GM19468 (cell line): ENCODE measurements around the gene VCX3A.
"Not testable (repeated sequence)": the region's sequence is repeated elsewhere in the genome, so short reads cannot be mapped to it uniquely, and the experiment has no call there.

ENCODE experiments used
- ATAC-seq: cut with Tn5 transposase; IDR thresholded peaks from one replicate; pipeline ENCODE4 v1.9.1; 2021; ENCODE audit warnings: mild to moderate bottlenecking, moderate library complexity, moderate number of reproducible peaks; ENCODE audit not compliant: unreplicated experiment; ENCODE audit errors: extremely low read depth

VCX3A gene

GRCh38 chrX:6535018-6535417 is at the start of gene VCX3A:
Gene VCX3A (minus strand): TSS chrX:6535118. CDS start chrX:6534497, 621 bp downstream.
- not testable (repeated sequence) for ATAC-seq

DNA sequence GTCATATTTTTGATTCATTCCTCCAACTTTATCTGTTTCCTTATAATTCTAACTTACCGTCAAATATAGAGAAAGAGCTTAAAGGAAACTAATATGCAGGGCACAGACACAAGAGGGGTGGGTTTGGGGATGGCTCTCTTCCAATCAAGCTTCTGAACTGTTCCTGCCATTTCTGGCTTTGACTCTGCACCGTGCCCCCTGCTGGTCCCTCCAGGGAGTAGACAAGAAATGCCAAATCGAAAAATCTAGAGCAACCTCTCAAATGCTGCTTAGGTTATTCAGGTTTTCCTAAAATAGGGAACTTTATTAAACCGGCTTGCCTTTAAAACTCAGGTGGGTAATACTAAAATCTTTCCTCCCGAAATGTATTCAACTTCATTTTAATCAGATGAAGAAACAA is 39.8 kb upstream of the VCX3A start:
- ATAC-seq = no peak

- no peak for ATAC-seq
Measured at GRCh38 chrX:6568031-6568430, 33.1 kb upstream of the VCX3A start.

DNA sequence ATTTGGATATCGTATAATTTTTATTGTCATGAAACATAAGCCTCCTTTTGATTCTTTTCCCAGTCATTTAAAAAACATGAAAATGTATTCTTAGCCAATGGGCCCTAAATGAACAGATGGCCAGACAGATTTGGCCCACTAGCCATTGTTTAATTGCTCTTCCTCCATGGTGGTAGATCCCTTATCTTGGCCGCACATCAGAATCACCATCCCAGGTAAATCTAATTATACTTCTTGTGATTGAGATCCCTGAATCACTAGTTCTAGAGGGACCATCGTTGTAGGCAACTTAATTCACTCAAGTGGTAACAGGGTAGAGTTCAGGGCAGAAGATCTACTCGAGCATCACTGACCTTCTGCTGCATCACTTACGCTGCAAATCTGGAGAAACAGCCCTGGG is 24.1 kb upstream of the VCX3A start:
- no peak for ATAC-seq

- no peak for ATAC-seq
Measured at GRCh38 chrX:6557690-6558089, 22.8 kb upstream of the VCX3A start.

- no peak for ATAC-seq
Measured at GRCh38 chrX:6550999-6551398, 16.1 kb upstream of the VCX3A start.

- no peak for ATAC-seq
Measured at GRCh38 chrX:6545712-6546111, 10.8 kb upstream of the VCX3A start.

DNA sequence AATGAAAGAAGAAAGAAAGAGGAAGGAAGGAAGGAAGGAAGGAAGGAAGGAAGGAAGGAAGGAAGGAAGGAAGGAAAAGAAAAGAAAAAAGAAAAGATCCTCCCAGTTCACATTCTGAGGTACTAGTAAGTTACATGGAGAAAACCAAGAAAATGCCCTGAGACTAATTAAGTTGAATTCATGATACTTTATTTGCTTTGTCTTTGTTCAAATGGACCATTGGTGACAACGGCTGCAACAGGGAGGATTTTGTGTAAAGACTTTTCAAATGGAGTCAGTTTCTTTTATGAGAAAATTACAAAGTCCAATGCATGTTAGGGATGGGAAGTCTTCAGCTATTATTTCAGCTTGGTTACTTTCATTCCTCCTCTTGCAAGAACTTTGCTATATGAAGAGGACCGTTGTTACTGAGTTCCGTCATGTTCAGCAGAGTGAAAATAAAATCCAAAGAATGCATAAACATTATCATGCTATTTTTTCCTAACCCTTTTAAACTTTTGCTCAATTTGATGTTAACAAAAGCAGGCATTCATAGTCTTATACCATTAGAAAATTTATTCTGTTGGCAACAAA is 8.3 kb downstream of the VCX3A start:
- no peak for ATAC-seq

DNA sequence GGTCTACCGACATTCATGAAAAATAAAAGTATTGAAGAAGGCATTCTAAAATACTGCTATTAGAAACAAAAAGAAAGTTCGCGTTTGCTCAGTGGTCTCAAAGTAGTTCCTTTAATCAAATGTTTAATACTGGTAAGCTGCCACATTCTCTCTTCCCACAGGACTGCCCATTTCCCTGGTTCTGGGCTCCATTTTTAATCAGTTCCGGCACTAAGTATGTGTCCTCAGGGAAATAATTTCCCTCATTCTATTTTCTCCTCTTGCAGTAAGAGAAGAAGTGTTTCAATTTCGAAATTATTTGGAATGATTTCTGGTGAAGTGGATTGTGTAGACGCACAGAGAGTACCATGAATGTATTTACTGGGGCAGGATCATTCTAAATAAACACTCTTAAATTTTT is 17.5 kb downstream of the VCX3A start:
- no peak for ATAC-seq

DNA sequence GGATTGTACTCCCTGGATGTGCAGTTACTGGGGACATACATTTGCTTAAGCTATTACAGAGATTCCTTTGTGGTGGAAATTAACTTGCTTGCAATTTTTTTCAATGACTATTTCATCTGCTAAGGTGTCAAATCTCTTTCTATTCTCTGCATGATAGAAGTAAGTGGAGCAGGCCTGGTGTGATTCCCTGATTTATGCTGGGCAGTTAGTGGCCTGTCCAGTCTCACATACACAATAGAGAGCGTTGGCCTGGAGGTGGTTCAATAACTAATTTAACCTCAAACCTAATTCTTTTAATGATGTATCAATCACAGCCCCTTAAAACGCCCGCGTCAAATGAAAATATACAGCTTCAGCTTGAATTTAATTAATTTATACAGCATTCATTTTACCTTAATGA is 28.5 kb downstream of the VCX3A start:
- no peak for ATAC-seq

DNA sequence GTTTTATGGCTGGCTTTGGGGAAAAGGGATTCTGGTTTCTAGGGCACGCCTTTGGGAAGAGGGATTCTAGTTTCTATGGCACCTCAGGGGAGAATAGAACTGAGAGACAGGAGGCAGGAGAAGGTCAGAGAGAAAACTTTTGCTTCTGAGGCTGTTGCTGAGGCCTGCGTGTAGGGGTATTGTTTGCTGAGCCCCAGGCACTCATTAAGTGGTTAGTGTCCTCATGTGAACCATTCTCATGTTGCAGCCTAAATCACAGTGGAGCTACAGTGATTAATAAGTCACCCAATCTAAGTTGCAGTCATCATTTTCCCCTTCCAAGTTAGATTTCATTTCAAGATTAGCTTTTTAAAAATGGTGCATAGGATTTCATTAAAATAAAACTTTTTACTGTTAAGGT is 29.0 kb downstream of the VCX3A start:
- ATAC-seq = no peak

DNA sequence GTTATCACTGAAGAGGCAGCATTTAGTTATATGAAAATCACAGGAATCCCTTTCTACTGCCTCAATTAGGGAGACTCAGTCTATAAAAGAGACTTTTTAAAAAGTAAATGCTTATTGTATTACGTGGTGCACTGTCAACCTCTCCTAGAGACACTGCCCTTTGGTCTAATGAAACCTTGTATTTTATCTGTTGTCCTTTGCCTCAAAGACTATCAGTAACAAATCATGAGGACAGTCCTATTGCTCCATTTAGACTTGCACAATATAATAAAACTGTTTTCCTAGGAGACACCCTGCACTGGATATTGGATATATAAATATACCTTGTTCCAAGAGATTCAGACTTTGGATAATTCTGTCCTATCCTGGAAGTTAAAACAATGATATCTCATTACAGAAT is 34.2 kb downstream of the VCX3A start:
- ATAC-seq = no peak

DNA sequence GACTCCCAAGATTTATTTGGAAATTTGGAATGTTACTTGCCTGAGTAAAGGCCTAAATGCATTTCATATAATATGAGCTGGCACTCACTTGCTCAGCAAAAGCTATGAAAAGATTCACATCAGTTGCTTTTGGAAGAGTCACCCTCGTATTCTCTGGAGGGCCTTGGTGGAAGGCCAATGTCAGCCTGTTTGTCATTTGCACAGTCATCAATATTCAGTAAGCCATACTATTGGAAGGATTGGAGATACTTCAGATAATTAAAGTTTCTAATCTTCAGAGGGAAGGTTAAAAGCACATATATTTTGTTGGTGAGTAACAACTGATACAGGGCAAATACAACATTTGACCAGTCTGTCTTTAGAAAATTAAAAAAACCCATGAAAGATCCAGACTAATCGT is 36.6 kb downstream of the VCX3A start:
- no peak for ATAC-seq
